K562 (cell line): ENCODE data around the gene FOXA3. TPM values are rescaled to one million over a fixed set of nuclear protein-coding genes. Genes with fewer than 3 reads are reported as not detected.

ENCODE experiments used
- ATAC-seq: fragments of 200-7000 bp; cut with Tn5 transposase; 3 replicates; pipeline ENCODE4 v1.9.1; 2020; ENCODE audit warnings: moderate library complexity
- BruUV-seq: library from RNA; stranded (reverse); fragments of 400-500 nt; replicated peaks from 2 replicates; lab custom pipeline; 2021; lab: Mats Ljungman, UMichigan
- CTCF ChIA-PET: fragments of 300-600 bp; formaldehyde crosslinking; extraction: SDS; loops from one replicate; lab custom pipeline; 2021; ENCODE audit warnings: low intra/inter-chr PET ratio; lab: Yijun Ruan, JAX
- POLR2A ChIA-PET: fragments of 300-600, 350-650 bp; sonication (Branson Sonifier 250); formaldehyde crosslinking; extraction: SDS; loops from one replicate; lab custom pipeline; 2021; ENCODE audit warnings: antibody characterized with exemption, inconsistent platforms; lab: Yijun Ruan, JAX
- DNase-seq, 4 experiments: peaks; one replicate each; pipeline versions ENCODE4 v3.0.0 to v3.0.0-alpha.2; 2011 to 2018; ENCODE audit warnings: low spot score in 3 of 4, mixed read lengths in 3 of 4; ENCODE audit errors: extremely low read depth in 1 of 4
- FAIRE-seq: peaks from 2 replicates; lab custom pipeline; 2011; peaks lifted over from hg19 to GRCh38; lab: Jason Lieb, UNC
- H2AFZ ChIP-seq: 2 replicates; pipeline ENCODE4 v1.6.0; 2011; ENCODE audit warnings: low read depth, low read length, control low read depth, inconsistent platforms
- H3K27ac ChIP-seq: fragments of 200-600 bp; 3 replicates; pipeline ENCODE4 v1.8.0; 2011; ENCODE audit warnings: low read depth, mild to moderate bottlenecking, control low read depth, inconsistent platforms, low read length, moderate library complexity, mixed read lengths; ENCODE audit errors: extremely low read depth
- H3K27me3 ChIP-seq, 2 experiments: fragments of 300-600 bp in 1 of 2; 2 replicates in 1 of 2; 3 replicates in 1 of 2; pipeline versions ENCODE4 v1.6.0 to v1.8.0; 2011; ENCODE audit warnings: inconsistent platforms in 2 of 2, low read length in 2 of 2, mild to moderate bottlenecking in 1 of 2, mixed read lengths in 1 of 2, moderate library complexity in 1 of 2; ENCODE audit not compliant: control insufficient read depth in 2 of 2, insufficient read depth in 2 of 2
- H3K36me3 ChIP-seq: fragments of 300-600 bp; 3 replicates; pipeline ENCODE4 v1.8.0; 2011; ENCODE audit warnings: mild to moderate bottlenecking, low read length, inconsistent platforms; ENCODE audit not compliant: control insufficient read depth, insufficient read depth
- H3K4me1 ChIP-seq, 2 experiments: fragments of 200-600 bp in 1 of 2; replicated peaks in 1 of 2; 2 replicates in 1 of 2; 3 replicates in 1 of 2; pipeline versions ENCODE4 v1.5.1 to v1.8.0; 2011; ENCODE audit warnings: inconsistent platforms in 2 of 2, low read length in 2 of 2, mild to moderate bottlenecking in 1 of 2, mixed read lengths in 1 of 2, moderate library complexity in 1 of 2; ENCODE audit not compliant: control insufficient read depth in 2 of 2, insufficient read depth in 2 of 2
- H3K4me2 ChIP-seq: 2 replicates; pipeline ENCODE4 v1.6.1; 2011; ENCODE audit warnings: low read length, control low read depth, inconsistent platforms, mixed read lengths; ENCODE audit not compliant: insufficient read depth
- H3K4me3 ChIP-seq: fragments of 200-600 bp; sonication (generic), shearing (Covaris generic); 2 replicates; pipeline ENCODE4 v1.5.1; 2016; ENCODE audit warnings: control low read depth, inconsistent platforms
- H3K79me2 ChIP-seq: fragments of 200-600 bp; 3 replicates; pipeline ENCODE4 v1.8.0; 2011; ENCODE audit warnings: low read length, inconsistent platforms; ENCODE audit not compliant: control insufficient read depth, insufficient read depth
- H3K9ac ChIP-seq, 2 experiments: 2 replicates each; pipeline versions ENCODE4 v1.6.0 to v1.6.1; 2011; ENCODE audit warnings: low read depth in 2 of 2, low read length in 2 of 2, control low read depth in 1 of 2, inconsistent platforms in 1 of 2, mild to moderate bottlenecking in 1 of 2, mixed read lengths in 1 of 2; ENCODE audit not compliant: insufficient read depth in 1 of 2
- H3K9me1 ChIP-seq: one replicate; pipeline ENCODE4 v1.6.0; 2011; ENCODE audit warnings: inconsistent platforms, mild to moderate bottlenecking, low read length, moderate library complexity; ENCODE audit not compliant: control insufficient read depth, insufficient read depth
- H3K9me3 ChIP-seq: replicated peaks from 2 replicates; pipeline ENCODE4 v1.5.1; 2011; ENCODE audit warnings: low read depth, low read length, inconsistent platforms; ENCODE audit not compliant: control insufficient read depth, insufficient read depth
- H4K20me1 ChIP-seq: replicated peaks from 2 replicates; pipeline ENCODE4 v1.6.1; 2011; ENCODE audit warnings: low read length, inconsistent platforms, mixed read lengths; ENCODE audit not compliant: control insufficient read depth, insufficient read depth
- FOXA1 ChIP-seq: fragments of 450-650 bp; IDR thresholded peaks from 2 replicates; pipeline ENCODE4 v1.6.1; 2016; ENCODE audit warnings: mild to moderate bottlenecking, borderline replicate concordance
- NCOA2 ChIP-seq, 2 experiments: fragments of 450-650 bp; IDR thresholded peaks; 2 replicates each; pipeline ENCODE4 v1.6.1; 2018; ENCODE audit warnings: mild to moderate bottlenecking in 2 of 2, moderate library complexity in 1 of 2; ENCODE audit not compliant: partially characterized antibody in 2 of 2
- POLR2G ChIP-seq: fragments of 200-400 bp; formaldehyde crosslinking; IDR thresholded peaks from 2 replicates; pipeline ENCODE4 v1.6.1; 2017; ENCODE audit warnings: low read depth, mild to moderate bottlenecking, antibody characterized with exemption, low read length, moderate library complexity
- RBFOX2 ChIP-seq: fragments of 200-400 bp; formaldehyde crosslinking; IDR thresholded peaks from 2 replicates; pipeline ENCODE4 v1.6.1; 2017; ENCODE audit warnings: low read depth, mild to moderate bottlenecking, low read length, moderate library complexity
- whole genome bisulfite sequencing: fragments of 100-300 bp; shearing (Covaris generic); methylation state at CpG from one replicate; pipeline ENCODE4 v1.1.6; 2016; ENCODE audit warnings: low coverage, mixed read lengths; ENCODE audit not compliant: insufficient coverage; ENCODE audit errors: missing lambda C conversion rate; 5-methylcytosine and 5-hydroxymethylcytosine counted together
- in situ Hi-C: fragments of 300-500 bp; cut with MboI; formaldehyde crosslinking; loops from 4 replicates; pipeline ENCODE4 v1.15.0; 2018; ENCODE audit warnings: inconsistent platforms, mixed read lengths
- intact Hi-C: fragments of 100-400 bp; cut with micrococcal nuclease; formaldehyde crosslinking; loops from 2 replicates; pipeline ENCODE4 v1.14.2; 2022
- polyA plus RNA-seq, 8 experiments: library from polyadenylated mRNA; depleted of rRNA in 4 of 8; stranded (reverse) in 5 of 8; unstranded in 3 of 8; fragments of >200 nt; fragmentation: Nextera tagmentation in 2 of 8; fragmentation: Illumina TruSeq in 1 of 8; extraction: Ambion mirVana in 2 of 8; extraction: Trizol in 1 of 8; gene quantifications; 2 replicates each; pipeline versions ENCODE4 v1.2.1 to v1.2.3, GENCODE V29; 2011 to 2014; ENCODE audit warnings: inconsistent platforms in 1 of 8, missing spikeins in 1 of 8
- total RNA-seq, 7 experiments: library from RNA; depleted of rRNA in 6 of 7; stranded (reverse); fragments of >200 nt in 6 of 7; fragmentation: Illumina TruSeq in 2 of 7; extraction: Trizol in 2 of 7; gene quantifications; 2 replicates each; pipeline versions ENCODE4 v1.2.1 to v1.2.3, GENCODE V29; 2011 to 2021; ENCODE audit warnings: low replicate concordance in 1 of 7
- TF ChIP-seq, protein P1 (sequence below): sonication (generic); formaldehyde crosslinking; IDR thresholded peaks from 2 replicates; pipeline ENCODE4 v1.8.1; 2023; ENCODE audit warnings: mild to moderate bottlenecking, missing genetic modification reagents
- TF ChIP-seq, protein P2 (sequence below): sonication (generic); formaldehyde crosslinking; IDR thresholded peaks from 2 replicates; pipeline ENCODE4 v1.8.1; 2023; ENCODE audit warnings: mild to moderate bottlenecking, missing genetic modification reagents

Gene FOXA3
- total and polyA plus RNA-seq, 9 of the 15 experiments (the other 6 are each of a cell fraction or from before 2014, with no cell fraction given), result 1.3 to 15.5 (median 4.7) TPM

DNA sequence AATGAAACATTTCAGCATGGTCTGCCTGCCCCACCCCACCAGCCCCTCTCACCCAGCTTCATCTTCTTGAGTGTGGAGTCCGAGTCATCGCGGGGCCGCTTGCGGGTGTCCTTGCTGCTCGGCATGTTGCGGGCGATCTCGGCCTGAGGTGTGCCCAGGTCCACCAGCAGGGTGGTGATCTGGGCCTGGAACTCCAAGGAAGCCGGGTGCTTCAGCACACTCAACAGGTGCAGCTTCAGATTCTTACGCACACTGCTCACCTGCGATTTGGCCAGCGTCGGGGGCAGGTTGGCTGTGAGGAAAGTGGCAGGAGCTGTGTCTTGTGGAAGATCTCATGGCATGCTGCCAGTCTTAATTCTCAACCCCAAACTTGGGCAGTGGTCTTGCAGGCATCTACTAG lies 21.9 kb upstream of the FOXA3 start:
- ChIA-PET POLR2A (interaction anchor here (0.8 kb wide), 1 partner anchor 14 kb away, joined by 3 read pairs; no protein-coding TSS in a partner anchor), CTCF (no interaction called here)
- H3K79me2 ChIP-seq, result no peaks in the 10 kb centered on the region
- in situ Hi-C loops, result no loop called here
- peaks cover 91% of the 10 kb centered on the region for H3K36me3 ChIP-seq
- H3K4me2 ChIP-seq, result no peak overlapping the region
- TF ChIP-seq POLR2G (peak; percentile 29; the same call in 1 of the 2 replicates), FOXA1 (no peak), NCOA2 (IDR thresholded peaks at IDR 0.05; ENCODE audit: partially characterized antibody in 2 of 2) (no peak), RBFOX2 (peak; percentile 36; the same call in 1 of the 2 replicates)
- TF ChIP-seq, protein P1, sequence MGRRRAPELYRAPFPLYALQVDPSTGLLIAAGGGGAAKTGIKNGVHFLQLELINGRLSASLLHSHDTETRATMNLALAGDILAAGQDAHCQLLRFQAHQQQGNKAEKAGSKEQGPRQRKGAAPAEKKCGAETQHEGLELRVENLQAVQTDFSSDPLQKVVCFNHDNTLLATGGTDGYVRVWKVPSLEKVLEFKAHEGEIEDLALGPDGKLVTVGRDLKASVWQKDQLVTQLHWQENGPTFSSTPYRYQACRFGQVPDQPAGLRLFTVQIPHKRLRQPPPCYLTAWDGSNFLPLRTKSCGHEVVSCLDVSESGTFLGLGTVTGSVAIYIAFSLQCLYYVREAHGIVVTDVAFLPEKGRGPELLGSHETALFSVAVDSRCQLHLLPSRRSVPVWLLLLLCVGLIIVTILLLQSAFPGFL (CRISPR knock-in tag), result no peak
- TF ChIP-seq, protein P2, sequence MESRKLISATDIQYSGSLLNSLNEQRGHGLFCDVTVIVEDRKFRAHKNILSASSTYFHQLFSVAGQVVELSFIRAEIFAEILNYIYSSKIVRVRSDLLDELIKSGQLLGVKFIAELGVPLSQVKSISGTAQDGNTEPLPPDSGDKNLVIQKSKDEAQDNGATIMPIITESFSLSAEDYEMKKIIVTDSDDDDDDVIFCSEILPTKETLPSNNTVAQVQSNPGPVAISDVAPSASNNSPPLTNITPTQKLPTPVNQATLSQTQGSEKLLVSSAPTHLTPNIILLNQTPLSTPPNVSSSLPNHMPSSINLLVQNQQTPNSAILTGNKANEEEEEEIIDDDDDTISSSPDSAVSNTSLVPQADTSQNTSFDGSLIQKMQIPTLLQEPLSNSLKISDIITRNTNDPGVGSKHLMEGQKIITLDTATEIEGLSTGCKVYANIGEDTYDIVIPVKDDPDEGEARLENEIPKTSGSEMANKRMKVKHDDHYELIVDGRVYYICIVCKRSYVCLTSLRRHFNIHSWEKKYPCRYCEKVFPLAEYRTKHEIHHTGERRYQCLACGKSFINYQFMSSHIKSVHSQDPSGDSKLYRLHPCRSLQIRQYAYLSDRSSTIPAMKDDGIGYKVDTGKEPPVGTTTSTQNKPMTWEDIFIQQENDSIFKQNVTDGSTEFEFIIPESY (CRISPR knock-in tag), result peak; percentile 31; the same call in 1 of the 2 replicates
- H3K27ac ChIP-seq, result no peak overlapping the region
- intact Hi-C loops, result no loop called here
- BruUV-seq, result no TSS peak
- no peak overlapping the region for H3K4me3 ChIP-seq
- peaks cover 4% of the 10 kb centered on the region; the same call in 1 of the 2 replicates for H3K9me3 ChIP-seq
- H3K27me3 ChIP-seq, result no peaks in the 10 kb centered on the region
- WGBS, result 98% methylated on average over 14 of the region's 14 CpGs
- peaks cover 0 to 3% of the 10 kb centered on the region in 2 experiments; a peak in 1 of 5 replicates for H3K4me1 ChIP-seq
- no peaks in the 10 kb centered on the region for H3K9me1 ChIP-seq
- no peak for FAIRE-seq
- H3K9ac ChIP-seq, result no peak overlapping the region
- no peak for ATAC-seq
- DNase-seq, result no peak
- H4K20me1 ChIP-seq, result no peaks in the 10 kb centered on the region
- H2AFZ ChIP-seq, result no peak overlapping the region
